Pulmonary artery endothelial cell (primary cell): Measurements from ENCODE around the gene DZIP1L. TPM values are rescaled to one million over a fixed set of nuclear protein-coding genes. Genes with fewer than 3 reads are reported as not detected.
"Not testable (repeated sequence)": the region's sequence is repeated elsewhere in the genome, so short reads cannot be mapped to it uniquely, and the experiment has no call there.

Experiments used
- DNase-seq: peaks from one replicate; pipeline ENCODE4 v3.0.0-alpha.2; 2011; ENCODE audit warnings: low read depth, low spot score
- total RNA-seq: library from RNA; depleted of rRNA; stranded (reverse); fragments of >200 nt; gene quantifications from 2 replicates; pipeline ENCODE4 v1.2.3, GENCODE V29; 2014

DZIP1L gene
- total RNA-seq, 1 donor from 2014 or later = 9.6 TPM

DNA sequence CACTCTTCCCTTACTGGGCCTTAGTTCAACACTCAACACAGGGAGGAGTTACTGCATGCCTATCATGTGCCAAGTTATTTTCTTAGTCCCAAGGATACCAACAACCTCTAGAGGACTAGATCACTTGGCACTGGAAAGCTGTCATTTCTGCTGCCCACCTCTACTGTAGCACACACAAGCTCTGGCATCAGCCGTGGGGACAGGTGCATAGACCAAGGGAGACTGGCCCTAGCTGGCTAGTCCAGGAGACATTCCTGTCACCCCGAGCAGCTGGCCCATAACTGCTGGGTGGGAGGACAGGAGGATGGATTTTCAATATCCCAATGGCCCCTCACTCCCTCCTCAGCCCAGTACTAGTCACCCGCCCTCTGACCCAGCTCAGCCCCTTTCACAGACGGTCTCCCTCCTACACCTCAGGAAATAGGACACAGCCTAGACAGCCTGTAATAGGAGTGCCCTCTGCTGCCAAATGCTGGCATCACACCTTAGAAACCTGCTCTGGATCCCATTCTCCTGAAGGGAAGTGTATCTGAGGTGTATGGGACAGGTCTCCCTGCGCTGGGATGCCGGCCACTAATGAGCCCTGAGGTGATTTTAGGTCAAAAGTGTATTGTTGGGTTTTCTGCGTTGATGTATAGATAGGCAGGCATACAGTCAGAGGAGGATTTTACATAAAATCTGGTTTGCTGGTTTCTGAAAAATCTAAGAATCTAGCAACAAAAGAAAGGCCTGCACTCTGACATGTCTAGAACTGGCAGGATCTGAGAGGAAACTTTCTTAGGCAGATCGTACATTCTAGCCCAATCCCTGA is 3.4 kb upstream of the DZIP1L start:
- DNase-seq = peak; percentile 40

GRCh38 chr3:138114431-138114918 is 933 bp downstream of the DZIP1L start:
- DNase-seq = no peak

DNA sequence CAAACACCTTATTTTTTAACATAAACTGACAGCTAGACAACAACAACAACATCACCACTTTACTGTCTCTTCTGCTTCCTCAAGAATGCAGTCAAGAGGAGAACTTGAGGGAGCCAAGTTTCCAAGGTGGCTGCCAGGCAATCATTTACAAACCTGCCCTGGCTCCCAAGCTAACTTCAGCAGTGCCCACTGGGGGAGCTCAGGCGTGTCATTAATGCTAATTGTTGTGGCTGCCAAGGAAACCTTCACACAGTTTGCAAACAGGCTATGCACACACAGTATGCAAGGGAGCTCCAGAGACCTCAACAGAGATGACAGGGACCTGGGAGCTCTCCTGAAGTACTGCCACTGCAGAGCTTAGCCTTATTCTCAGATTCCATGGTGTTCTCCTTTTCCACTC is 2.1 kb downstream of the DZIP1L start:
- no peak for DNase-seq

GRCh38 chr3:138112362-138112761 is 3.0 kb downstream of the DZIP1L start:
- no peak for DNase-seq

GRCh38 chr3:138105598-138105997 is 9.8 kb downstream of the DZIP1L start:
- DNase-seq = no peak

- no peak for DNase-seq
These were observed 11.9 kb downstream of the DZIP1L start for GRCh38 chr3:138103466-138103865.

GRCh38 chr3:138101351-138101940 is 14.0 kb downstream of the DZIP1L start:
- DNase-seq = not testable (repeated sequence)

GRCh38 chr3:138099417-138099816 is 16.0 kb downstream of the DZIP1L start:
- DNase-seq = no peak

- no peak for DNase-seq
These were observed 17.9 kb downstream of the DZIP1L start for GRCh38 chr3:138097192-138098172.

GRCh38 chr3:138093721-138094120 is 21.7 kb downstream of the DZIP1L start:
- DNase-seq = no peak

- no peak for DNase-seq
These were observed 23.4 kb downstream of the DZIP1L start for GRCh38 chr3:138092023-138092422.

DNA sequence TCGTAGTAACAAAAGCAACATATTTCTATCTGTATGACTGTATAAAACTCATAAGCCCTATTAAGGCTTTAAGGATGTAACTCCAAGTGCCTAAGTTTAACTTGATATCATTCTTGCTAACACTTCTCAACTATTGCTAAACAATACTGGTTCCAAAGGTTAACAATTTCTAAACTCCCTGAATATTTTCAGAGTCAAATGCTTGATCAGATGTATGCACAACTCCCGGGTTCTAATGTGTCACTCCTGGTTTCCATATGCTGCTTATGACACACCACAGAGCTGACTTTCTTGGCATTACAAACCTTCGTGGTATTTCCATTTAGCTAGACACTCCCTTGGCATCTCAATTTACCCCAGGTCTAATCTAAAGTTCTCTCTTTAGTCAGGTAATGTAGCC is 26.3 kb downstream of the DZIP1L start:
- no peak for DNase-seq

DNA sequence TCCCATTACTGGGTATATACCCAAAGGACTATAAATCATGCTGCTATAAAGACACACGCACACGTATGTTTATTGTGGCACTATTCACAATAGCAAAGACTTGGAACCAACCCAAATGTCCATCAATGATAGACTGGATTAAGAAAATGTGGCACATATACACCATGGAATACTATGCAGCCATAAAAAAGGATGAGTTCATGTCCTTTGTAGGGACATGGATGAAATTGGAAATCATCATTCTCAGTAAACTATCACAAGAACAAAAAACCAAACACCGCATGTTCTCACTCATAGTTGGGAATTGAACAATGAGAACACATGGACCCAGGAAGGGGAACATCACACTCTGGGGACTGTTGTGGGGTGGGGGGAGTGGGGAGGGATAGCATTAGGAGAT is 29.7 kb downstream of the DZIP1L start:
- not testable (repeated sequence) for DNase-seq

- no peak for DNase-seq
These were observed 31.2 kb downstream of the DZIP1L start for GRCh38 chr3:138084196-138084595.

DNA sequence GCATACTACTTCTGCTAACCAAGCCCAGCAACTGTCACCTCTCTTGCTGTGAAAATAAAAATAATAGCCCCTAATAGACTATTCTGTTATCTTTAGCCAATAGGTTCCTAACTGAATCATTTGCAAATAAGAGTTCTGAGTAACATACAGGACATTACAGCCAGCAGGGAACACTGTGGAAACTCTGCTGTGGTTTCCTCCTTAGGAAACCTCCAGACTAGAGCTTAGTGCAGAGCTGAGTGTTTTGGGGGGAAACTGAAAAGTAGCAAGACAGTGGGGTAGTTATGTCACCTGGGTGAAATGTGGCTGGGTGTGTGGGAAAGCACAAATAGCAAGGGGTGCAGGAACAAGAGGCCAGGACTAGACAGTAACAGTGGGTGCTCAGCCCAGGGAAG is 32.4 kb downstream of the DZIP1L start:
- no peak for DNase-seq

- no peak for DNase-seq
These were observed 33.1 kb downstream of the DZIP1L start for GRCh38 chr3:138082085-138082991.

- DNase-seq = no peak
These were observed 33.9 kb downstream of the DZIP1L start for GRCh38 chr3:138081371-138082084.

GRCh38 chr3:138079901-138080300 is 35.5 kb downstream of the DZIP1L start:
- no peak for DNase-seq

DNA sequence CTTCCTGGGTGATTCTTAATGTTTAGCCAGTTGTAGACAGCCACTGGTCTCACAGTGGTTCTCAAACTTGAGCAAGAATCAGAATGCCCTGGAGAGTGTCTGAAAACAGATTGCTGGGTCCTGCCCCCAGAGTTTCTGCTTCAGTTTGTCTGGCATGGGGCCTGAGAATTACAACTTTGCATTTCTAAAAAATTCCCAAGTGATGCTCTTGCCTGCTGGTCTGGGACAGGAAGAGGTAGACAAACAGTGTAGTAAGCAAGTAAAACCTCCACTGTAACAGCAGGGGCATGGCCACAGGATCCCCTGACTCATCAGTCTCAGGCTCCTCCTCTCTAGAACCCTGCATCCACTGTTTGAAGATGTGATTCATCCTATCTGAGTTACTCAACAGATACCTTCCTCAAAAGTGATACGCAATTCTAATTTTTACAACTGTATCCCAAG is 36.5 kb downstream of the DZIP1L start:
- DNase-seq = no peak

DNA sequence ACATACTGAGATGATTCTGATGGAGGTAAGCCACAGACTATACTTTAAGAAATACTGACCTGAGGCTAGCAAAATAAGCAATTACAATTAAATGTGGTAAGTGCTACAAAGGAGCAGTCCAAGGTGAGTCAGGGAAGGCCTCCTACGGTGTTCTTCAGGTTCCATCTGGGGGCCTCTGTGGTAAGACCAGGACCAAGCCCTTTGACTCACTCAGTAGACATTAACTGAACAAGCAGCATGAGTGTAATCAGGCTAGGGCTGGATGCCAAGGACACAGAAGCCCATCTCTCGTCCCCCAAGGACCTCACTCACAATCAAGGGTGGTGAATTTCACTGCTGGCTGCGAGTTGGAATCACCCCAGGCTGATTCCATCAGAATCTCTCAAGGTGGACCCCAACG is 37.3 kb downstream of the DZIP1L start:
- no peak for DNase-seq
